Duodenal mucosa (tissue), 2 donors: ENCODE data around the gene SLC18B1.
A peak's percentile ranks its signal among the peaks of the same experiment; 100 is the strongest.

Experiments
- H3K27ac ChIP-seq: one replicate; pipeline ENCODE4 v1.7.0; 2013; ENCODE audit warnings: low read depth, low read length
- H3K27me3 ChIP-seq, 2 donors: one replicate each; pipeline ENCODE4 v1.7.0; 2013; ENCODE audit warnings: low read length in 2 of 2, control low read depth in 1 of 2; ENCODE audit not compliant: insufficient read depth in 2 of 2, control insufficient read depth in 1 of 2
- H3K36me3 ChIP-seq, 2 donors: one replicate each; pipeline ENCODE4 v1.7.0; 2013; ENCODE audit warnings: low read length in 2 of 2, control low read depth in 1 of 2; ENCODE audit not compliant: insufficient read depth in 2 of 2, control insufficient read depth in 1 of 2
- H3K4me1 ChIP-seq, 2 donors: one replicate each; pipeline ENCODE4 v1.7.0; 2013; ENCODE audit warnings: low read length in 2 of 2, control low read depth in 1 of 2; ENCODE audit not compliant: insufficient read depth in 2 of 2, control insufficient read depth in 1 of 2
- H3K4me3 ChIP-seq, 2 donors: one replicate each; pipeline ENCODE4 v1.7.0; 2013; ENCODE audit warnings: low read length in 2 of 2, low read depth in 1 of 2
- H3K9ac ChIP-seq, 2 donors: one replicate each; pipeline ENCODE4 v1.7.0; 2013; ENCODE audit warnings: low read length in 2 of 2, low read depth in 1 of 2
- H3K9me3 ChIP-seq, 2 donors: one replicate each; pipeline ENCODE4 v1.7.0; 2013; ENCODE audit warnings: low read length in 2 of 2, control low read depth in 1 of 2; ENCODE audit not compliant: control insufficient read depth in 1 of 2

The SLC18B1 gene

GRCh38 chr6:132768051-132768517 lies 30.4 kb downstream of the SLC18B1 start:
- peak overlapping the region in 1 of 2 donors; percentile 40 for H3K9ac ChIP-seq
- H3K4me3 ChIP-seq, result peak overlapping the region; percentile 51 to 60
- H3K27me3 ChIP-seq, result no peaks in the 10 kb centered on the region
- H3K4me1 ChIP-seq, result no peaks in the 10 kb centered on the region
- peaks cover 0 to 15% of the 10 kb centered on the region in 2 donors for H3K36me3 ChIP-seq
- no peaks in the 10 kb centered on the region for H3K9me3 ChIP-seq
- H3K27ac ChIP-seq, result no peak overlapping the region

- Histone ChIP-seq H3K9me3 (no peaks in the 10 kb centered on the region), H3K4me3 (no peak overlapping the region), H3K36me3 (peaks cover 0 to 12% of the 10 kb centered on the region in 2 donors), H3K27me3 (no peaks in the 10 kb centered on the region), H3K9ac (no peak overlapping the region), H3K27ac (no peak overlapping the region), H3K4me1 (peaks cover 0 to 4% of the 10 kb centered on the region in 2 donors)
Observed at GRCh38 chr6:132765560-132765959, 32.9 kb downstream of the SLC18B1 start.

- Histone ChIP-seq H3K36me3 (peaks cover 0 to 3% of the 10 kb centered on the region in 2 donors), H3K27me3 (no peaks in the 10 kb centered on the region), H3K4me1 (peaks cover 0 to 4% of the 10 kb centered on the region in 2 donors), H3K9me3 (no peaks in the 10 kb centered on the region), H3K4me3 (no peak overlapping the region), H3K27ac (no peak overlapping the region), H3K9ac (no peak overlapping the region)
Observed at GRCh38 chr6:132764370-132764769, 34.1 kb downstream of the SLC18B1 start.

GRCh38 chr6:132763269-132763668 lies 35.2 kb downstream of the SLC18B1 start:
- no peak overlapping the region for H3K27ac ChIP-seq
- H3K4me3 ChIP-seq, result no peak overlapping the region
- no peaks in the 10 kb centered on the region for H3K36me3 ChIP-seq
- H3K9me3 ChIP-seq, result no peaks in the 10 kb centered on the region
- H3K9ac ChIP-seq, result no peak overlapping the region
- peaks cover 0 to 4% of the 10 kb centered on the region in 2 donors for H3K4me1 ChIP-seq
- no peaks in the 10 kb centered on the region for H3K27me3 ChIP-seq

- no peaks in the 10 kb centered on the region for H3K36me3 ChIP-seq
Observed at GRCh38 chr6:132760256-132760655, 38.2 kb downstream of the SLC18B1 start.

GRCh38 chr6:132758689-132759088 lies 39.7 kb downstream of the SLC18B1 start:
- Histone ChIP-seq H3K27me3 (no peaks in the 10 kb centered on the region), H3K9ac (no peak overlapping the region), H3K27ac (no peak overlapping the region), H3K4me1 (peaks cover 0 to 8% of the 10 kb centered on the region in 2 donors), H3K9me3 (no peaks in the 10 kb centered on the region), H3K4me3 (no peak overlapping the region), H3K36me3 (no peaks in the 10 kb centered on the region)

More at GRCh38 chr6:132760256-132760655, 38.2 kb downstream of the SLC18B1 start:
- Histone ChIP-seq H3K27ac (no peak overlapping the region), H3K27me3 (no peaks in the 10 kb centered on the region), H3K9me3 (no peaks in the 10 kb centered on the region), H3K4me1 (peaks cover 0 to 8% of the 10 kb centered on the region in 2 donors), H3K4me3 (no peak overlapping the region), H3K9ac (no peak overlapping the region)

- Histone ChIP-seq H3K36me3 (no peaks in the 10 kb centered on the region), H3K27ac (no peak overlapping the region), H3K27me3 (no peaks in the 10 kb centered on the region), H3K9ac (no peak overlapping the region), H3K9me3 (no peaks in the 10 kb centered on the region), H3K4me1 (peaks cover 0 to 11% of the 10 kb centered on the region in 2 donors), H3K4me3 (no peak overlapping the region)
Observed at GRCh38 chr6:132752255-132752654, 46.2 kb downstream of the SLC18B1 start.

- H3K27ac ChIP-seq, result no peak overlapping the region
- no peaks in the 10 kb centered on the region for H3K9me3 ChIP-seq
- H3K4me1 ChIP-seq, result peaks cover 0 to 11% of the 10 kb centered on the region in 2 donors
- no peak overlapping the region for H3K4me3 ChIP-seq
- no peaks in the 10 kb centered on the region for H3K36me3 ChIP-seq
- no peaks in the 10 kb centered on the region for H3K27me3 ChIP-seq
- no peak overlapping the region for H3K9ac ChIP-seq
Observed at GRCh38 chr6:132751828-132752227, 46.6 kb downstream of the SLC18B1 start.

- Histone ChIP-seq H3K27ac (no peak overlapping the region), H3K4me1 (peaks cover 0 to 11% of the 10 kb centered on the region in 2 donors), H3K9me3 (no peaks in the 10 kb centered on the region), H3K27me3 (no peaks in the 10 kb centered on the region), H3K9ac (no peak overlapping the region), H3K36me3 (no peaks in the 10 kb centered on the region), H3K4me3 (no peak overlapping the region)
Observed at GRCh38 chr6:132751306-132751705, 47.1 kb downstream of the SLC18B1 start.

GRCh38 chr6:132750455-132751248 lies 47.8 kb downstream of the SLC18B1 start:
- Histone ChIP-seq H3K27ac (no peak overlapping the region), H3K4me1 (peaks cover 0 to 11% of the 10 kb centered on the region in 2 donors), H3K27me3 (no peaks in the 10 kb centered on the region), H3K9ac (no peak overlapping the region), H3K9me3 (no peaks in the 10 kb centered on the region), H3K4me3 (peak overlapping the region in 1 of 2 donors; percentile 40), H3K36me3 (no peaks in the 10 kb centered on the region)
